K562 (cell line): ENCODE data around the gene PSMB2. TPM values are rescaled to one million over a fixed set of nuclear protein-coding genes. Genes with fewer than 3 reads are reported as not detected.

Experiments used
- ARHGAP35 ChIP-seq: fragments of 450-650 bp; IDR thresholded peaks from 2 replicates; pipeline ENCODE4 v1.6.1; 2018; ENCODE audit not compliant: partially characterized antibody
- BCL6 ChIP-seq: fragments of 250-450 bp; sonication (Bioruptor Pico); IDR thresholded peaks from 2 replicates; pipeline ENCODE4 v1.4.0; 2020
- CBX2 ChIP-seq: fragments of 200-600 bp; sonication (generic); IDR thresholded peaks from one replicate; pipeline ENCODE4 v1.6.1; 2012; ENCODE audit warnings: mild to moderate bottlenecking, low read length, inconsistent platforms; ENCODE audit not compliant: insufficient read depth, poor library complexity, severe bottlenecking
- E2F5 ChIP-seq: sonication (generic); formaldehyde crosslinking; IDR thresholded peaks from 2 replicates; pipeline ENCODE4 v1.8.0; 2022; ENCODE audit warnings: mild to moderate bottlenecking, missing genetic modification reagents
- GATA2 ChIP-seq: sonication (generic); formaldehyde crosslinking; IDR thresholded peaks from 2 replicates; pipeline ENCODE4 v1.4.0; 2020; ENCODE audit warnings: mild to moderate bottlenecking, missing genetic modification reagents
- HDAC6 ChIP-seq: IDR thresholded peaks from 2 replicates; pipeline ENCODE4 v1.6.1; 2012; ENCODE audit warnings: low read depth, mild to moderate bottlenecking, control low read depth, inconsistent platforms, low read length, moderate library complexity
- HMG20B ChIP-seq: fragments of 250-450 bp; sonication (Bioruptor Pico); IDR thresholded peaks from 2 replicates; pipeline ENCODE4 v1.5.0; 2021; ENCODE audit warnings: mild to moderate bottlenecking
- KLF16 ChIP-seq: IDR thresholded peaks from 2 replicates; pipeline ENCODE4 v1.6.1; 2016; ENCODE audit warnings: antibody characterized with exemption
- LARP7 ChIP-seq: fragments of 450-650 bp; IDR thresholded peaks from 2 replicates; pipeline ENCODE4 v1.6.1; 2016
- NCOA1 ChIP-seq: fragments of 450-650 bp; IDR thresholded peaks from 2 replicates; pipeline ENCODE4 v1.6.1; 2016; ENCODE audit warnings: low read depth
- NCOA6 ChIP-seq: fragments of 450-650 bp; IDR thresholded peaks from 2 replicates; pipeline ENCODE4 v1.6.1; 2017; ENCODE audit warnings: mild to moderate bottlenecking
- PHB ChIP-seq: fragments of 250-450 bp; sonication (Bioruptor Pico); IDR thresholded peaks from 2 replicates; pipeline ENCODE4 v1.5.0; 2021
- PHF20 ChIP-seq: fragments of 450-650 bp; IDR thresholded peaks from 2 replicates; pipeline ENCODE4 v1.6.1; 2018; ENCODE audit not compliant: partially characterized antibody
- POLR3G ChIP-seq: IDR thresholded peaks from 2 replicates; pipeline ENCODE4 v1.6.1; 2011; ENCODE audit not compliant: insufficient read length, insufficient replicate concordance; ENCODE audit errors: extremely low read depth
- RCOR1 ChIP-seq, 2 experiments: IDR thresholded peaks; 2 replicates each; pipeline ENCODE4 v1.6.1; 2012; ENCODE audit warnings: low read depth in 2 of 2, low read length in 2 of 2, borderline replicate concordance in 1 of 2, improper control_type of control experiment in 1 of 2
- TAF1 ChIP-seq: IDR thresholded peaks from 2 replicates; pipeline ENCODE4 v1.6.1; 2011; ENCODE audit warnings: mild to moderate bottlenecking, low read length, moderate library complexity; ENCODE audit not compliant: insufficient read depth, control insufficient read depth, severe bottlenecking; ENCODE audit errors: extremely low read depth
- THAP12 ChIP-seq: fragments of 250-450 bp; sonication (Bioruptor Pico); IDR thresholded peaks from 2 replicates; pipeline ENCODE4 v1.9.0; 2021; ENCODE audit warnings: mild to moderate bottlenecking, inconsistent platforms
- ZFP1 ChIP-seq: fragments of 450-650 bp; formaldehyde crosslinking; IDR thresholded peaks from 2 replicates; pipeline ENCODE4 v1.4.0; 2020; ENCODE audit warnings: mild to moderate bottlenecking, mixed read lengths
- ZNF431 ChIP-seq: sonication (generic); formaldehyde crosslinking; IDR thresholded peaks from 2 replicates; pipeline ENCODE4 v1.8.0; 2022; ENCODE audit warnings: mild to moderate bottlenecking, missing genetic modification reagents
- ZNF511 ChIP-seq: sonication (generic); formaldehyde crosslinking; IDR thresholded peaks from 2 replicates; pipeline ENCODE4 v1.8.0; 2022; ENCODE audit warnings: mild to moderate bottlenecking, missing genetic modification reagents
- ZNF518B ChIP-seq: fragments of 250-450 bp; sonication (Bioruptor Pico); IDR thresholded peaks from 2 replicates; pipeline ENCODE4 v1.5.0; 2021; ENCODE audit warnings: mild to moderate bottlenecking, moderate library complexity
- ZNF551 ChIP-seq: fragments of 250-450 bp; sonication (Bioruptor Pico); IDR thresholded peaks from 2 replicates; pipeline ENCODE4 v1.5.0; 2021; ENCODE audit warnings: mild to moderate bottlenecking, moderate library complexity
- ZNF764 ChIP-seq: fragments of 250-450 bp; sonication (Bioruptor Pico); IDR thresholded peaks from 2 replicates; pipeline ENCODE4 v1.4.0; 2020; ENCODE audit warnings: low read depth, mild to moderate bottlenecking, moderate library complexity
- ZNF780A ChIP-seq: fragments of 250-450 bp; sonication (Bioruptor Pico); IDR thresholded peaks from 2 replicates; pipeline ENCODE4 v1.5.0; 2021; ENCODE audit warnings: mild to moderate bottlenecking
- ZNF79 ChIP-seq: fragments of 250-450 bp; sonication (Bioruptor Pico); IDR thresholded peaks from 2 replicates; pipeline ENCODE4 v1.4.0; 2020; ENCODE audit warnings: low read depth, mild to moderate bottlenecking, moderate library complexity
- polyA plus RNA-seq, 8 experiments: library from polyadenylated mRNA; depleted of rRNA in 4 of 8; stranded (reverse) in 5 of 8; unstranded in 3 of 8; fragments of >200 nt; fragmentation: Nextera tagmentation in 2 of 8; fragmentation: Illumina TruSeq in 1 of 8; extraction: Ambion mirVana in 2 of 8; extraction: Trizol in 1 of 8; gene quantifications; 2 replicates each; pipeline versions ENCODE4 v1.2.1 to v1.2.3, GENCODE V29; 2011 to 2014; ENCODE audit warnings: inconsistent platforms in 1 of 8, missing spikeins in 1 of 8
- total RNA-seq, 7 experiments: library from RNA; depleted of rRNA in 6 of 7; stranded (reverse); fragments of >200 nt in 6 of 7; fragmentation: Illumina TruSeq in 2 of 7; extraction: Trizol in 2 of 7; gene quantifications; 2 replicates each; pipeline versions ENCODE4 v1.2.1 to v1.2.3, GENCODE V29; 2011 to 2021; ENCODE audit warnings: low replicate concordance in 1 of 7

Gene PSMB2
- total and polyA plus RNA-seq, 9 of the 15 experiments (the other 6 are each of a cell fraction or from before 2014, with no cell fraction given) = 71.7 to 543 (median 165) TPM

- TF ChIP-seq THAP12 (no peak), TAF1 (peak; percentile 40), ZNF518B (no peak), PHB (CRISPR knock-in tag) (0 out of 2 replicates have a peak, but pooled peaks have one; percentile 30), ZNF780A (CRISPR knock-in tag) (no peak), ZNF551 (CRISPR knock-in tag) (no peak), ZNF431 (CRISPR knock-in tag) (no peak), LARP7 (0 out of 2 replicates have a peak, but pooled peaks have one; percentile 54), HDAC6 (no peak), POLR3G (no peak), PHF20 (peak; percentile 87), NCOA1 (peak; percentile 84), RCOR1 (IDR thresholded peaks at IDR 0.05; ENCODE audit: borderline replicate concordance in 1 of 2, low read depth in 2 of 2, low read length in 2 of 2) (no peak), ZNF79 (CRISPR knock-in tag) (no peak), NCOA6 (no peak), GATA2 (CRISPR knock-in tag) (no peak), HMG20B (CRISPR knock-in tag) (no peak), ZNF511 (CRISPR knock-in tag) (no peak; the same call in none of the 2 replicates), BCL6 (CRISPR knock-in tag) (no peak), CBX2 (no peak), KLF16 (no peak), ARHGAP35 (no peak), ZNF764 (CRISPR knock-in tag) (peak; percentile 56; the same call in 1 of the 2 replicates), ZFP1 (no peak), E2F5 (CRISPR knock-in tag) (no peak)
These were observed 84.2 kb downstream of the PSMB2 start, which contains the start of gene KIAA0319L (continued) for GRCh38 chr1:35557118-35557610.
